ENCODE data around the gene NDUFAF7. TPM values are rescaled to one million over a fixed set of nuclear protein-coding genes. Genes with fewer than 3 reads are reported as not detected.

Gene NDUFAF7
- total and polyA plus RNA-seq, 2 of the 13 experiments (the other 11 are each of a cell fraction or from before 2014, with no cell fraction given), result 27.0 to 40.8 TPM

- no peak for TF ChIP-seq TCF12 (IDR thresholded peaks at IDR 0.05)
- peak; percentile 73; the same call in 1 of the 2 replicates for TF ChIP-seq TCF12 (CRISPR knock-in tag; IDR thresholded peaks at IDR 0.05)
- 0 out of 2 replicates have a peak, but pooled peaks have one; percentile 21 for TF ChIP-seq ZNF567 (CRISPR knock-in tag; IDR thresholded peaks at IDR 0.05; ENCODE audit: borderline replicate concordance)
- TF ChIP-seq, protein P1, sequence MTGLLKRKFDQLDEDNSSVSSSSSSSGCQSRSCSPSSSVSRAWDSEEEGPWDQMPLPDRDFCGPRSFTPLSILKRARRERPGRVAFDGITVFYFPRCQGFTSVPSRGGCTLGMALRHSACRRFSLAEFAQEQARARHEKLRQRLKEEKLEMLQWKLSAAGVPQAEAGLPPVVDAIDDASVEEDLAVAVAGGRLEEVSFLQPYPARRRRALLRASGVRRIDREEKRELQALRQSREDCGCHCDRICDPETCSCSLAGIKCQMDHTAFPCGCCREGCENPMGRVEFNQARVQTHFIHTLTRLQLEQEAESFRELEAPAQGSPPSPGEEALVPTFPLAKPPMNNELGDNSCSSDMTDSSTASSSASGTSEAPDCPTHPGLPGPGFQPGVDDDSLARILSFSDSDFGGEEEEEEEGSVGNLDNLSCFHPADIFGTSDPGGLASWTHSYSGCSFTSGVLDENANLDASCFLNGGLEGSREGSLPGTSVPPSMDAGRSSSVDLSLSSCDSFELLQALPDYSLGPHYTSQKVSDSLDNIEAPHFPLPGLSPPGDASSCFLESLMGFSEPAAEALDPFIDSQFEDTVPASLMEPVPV (CRISPR knock-in tag; IDR thresholded peaks at IDR 0.05), result peak; percentile 87; the same call in 1 of the 2 replicates
- TF ChIP-seq ZNF383 (CRISPR knock-in tag; IDR thresholded peaks at IDR 0.05; ENCODE audit: borderline replicate concordance), result no peak
- peak; percentile 90; the same call in 1 of the 2 replicates for TF ChIP-seq SATB2 (CRISPR knock-in tag; IDR thresholded peaks at IDR 0.05)
- TF ChIP-seq TBP (CRISPR knock-in tag; IDR thresholded peaks at IDR 0.05), result no peak
- TF ChIP-seq, protein P2, sequence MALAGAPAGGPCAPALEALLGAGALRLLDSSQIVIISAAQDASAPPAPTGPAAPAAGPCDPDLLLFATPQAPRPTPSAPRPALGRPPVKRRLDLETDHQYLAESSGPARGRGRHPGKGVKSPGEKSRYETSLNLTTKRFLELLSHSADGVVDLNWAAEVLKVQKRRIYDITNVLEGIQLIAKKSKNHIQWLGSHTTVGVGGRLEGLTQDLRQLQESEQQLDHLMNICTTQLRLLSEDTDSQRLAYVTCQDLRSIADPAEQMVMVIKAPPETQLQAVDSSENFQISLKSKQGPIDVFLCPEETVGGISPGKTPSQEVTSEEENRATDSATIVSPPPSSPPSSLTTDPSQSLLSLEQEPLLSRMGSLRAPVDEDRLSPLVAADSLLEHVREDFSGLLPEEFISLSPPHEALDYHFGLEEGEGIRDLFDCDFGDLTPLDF (CRISPR knock-in tag; IDR thresholded peaks at IDR 0.05), result peak; percentile 78; the same call in 1 of the 2 replicates
- peak; percentile 68 for TF ChIP-seq AGO1 (IDR thresholded peaks at IDR 0.05; ENCODE audit: low read depth, low read length, poor library complexity, severe bottlenecking)
- TF ChIP-seq ZNF225 (CRISPR knock-in tag; IDR thresholded peaks at IDR 0.05), result peak; percentile 99
- TF ChIP-seq ZZZ3 (CRISPR knock-in tag; IDR thresholded peaks at IDR 0.05; ENCODE audit: borderline replicate concordance), result peak; percentile 81
- TF ChIP-seq THAP9 (CRISPR knock-in tag; IDR thresholded peaks at IDR 0.05; ENCODE audit: borderline replicate concordance), result peak; percentile 75; the same call in 1 of the 2 replicates
- 0 out of 2 replicates have a peak, but pooled peaks have one; percentile 58 for TF ChIP-seq ZNF850 (CRISPR knock-in tag; conservative IDR thresholded peaks at IDR 0.05)
- no peak; the same call in 1 of the 2 replicates for TF ChIP-seq NFYC (CRISPR knock-in tag; IDR thresholded peaks at IDR 0.05)
- no peak; the same call in 1 of the 2 replicates for TF ChIP-seq ZFP41 (CRISPR knock-in tag; IDR thresholded peaks at IDR 0.05; ENCODE audit: borderline replicate concordance)
- TF ChIP-seq RBFOX2 (IDR thresholded peaks at IDR 0.05; ENCODE audit: low read depth, low read length), result peak; percentile 98
- peak; percentile 67 for TF ChIP-seq ZNF138 (CRISPR knock-in tag; IDR thresholded peaks at IDR 0.05; ENCODE audit: low read depth)
- TF ChIP-seq ZNF556 (CRISPR knock-in tag; IDR thresholded peaks at IDR 0.05; ENCODE audit: borderline replicate concordance), result peak; percentile 87; the same call in 1 of the 2 replicates
- peak; percentile 63; the same call in 1 of the 2 replicates for TF ChIP-seq KLF6 (CRISPR knock-in tag; IDR thresholded peaks at IDR 0.05)
- TF ChIP-seq SNAPC5 (CRISPR knock-in tag; IDR thresholded peaks at IDR 0.05; ENCODE audit: borderline replicate concordance), result 0 out of 2 replicates have a peak, but pooled peaks have one; percentile 21
- TF ChIP-seq, protein P3, sequence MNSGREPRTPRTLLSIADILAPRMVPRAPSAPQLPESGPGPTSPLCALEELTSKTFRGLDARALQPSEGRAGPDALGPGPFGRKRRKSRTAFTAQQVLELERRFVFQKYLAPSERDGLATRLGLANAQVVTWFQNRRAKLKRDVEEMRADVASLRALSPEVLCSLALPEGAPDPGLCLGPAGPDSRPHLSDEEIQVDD (CRISPR knock-in tag; IDR thresholded peaks at IDR 0.05; ENCODE audit: borderline replicate concordance), result peak; percentile 84; the same call in 1 of the 2 replicates
- TF ChIP-seq ZNF589 (CRISPR knock-in tag; conservative IDR thresholded peaks at IDR 0.05), result no peak
Measured at GRCh38 chr2:37196320-37197195, 34.9 kb upstream of the NDUFAF7 start, which contains the start of gene CEBPZOS (continued).
